Esophagus muscularis mucosa (tissue), 4 donors: Measurements from ENCODE around the gene MDM1. TPM values are rescaled to one million over a fixed set of nuclear protein-coding genes. Genes with fewer than 3 reads are reported as not detected.

Source experiments
- DNase-seq: peaks from one replicate; pipeline ENCODE4 v3.0.0-alpha.2; 2017; ENCODE audit errors: extremely low spot score
- H3K27ac ChIP-seq, 4 donors: fragments of 200-600 bp; sonication (generic); replicated peaks in 1 of 4; 1 replicate in 3 of 4; 2 replicates in 1 of 4; pipeline ENCODE4 v1.5.1; 2016 to 2019; ENCODE audit warnings: mild to moderate bottlenecking in 1 of 4
- H3K27me3 ChIP-seq, 4 donors: fragments of 200-600 bp; sonication (generic); one replicate each; pipeline versions ENCODE4 v1.5.1 to v1.6.0; 2016 to 2019
- H3K36me3 ChIP-seq, 4 donors: fragments of 200-600 bp; sonication (generic); one replicate each; pipeline ENCODE4 v1.5.1; 2016 to 2019
- H3K4me1 ChIP-seq, 4 donors: fragments of 200-600 bp; sonication (generic); one replicate each; pipeline ENCODE4 v1.5.1; 2016 to 2019
- H3K4me3 ChIP-seq, 4 donors: fragments of 200-600 bp; sonication (generic); 1 replicate in 2 of 4; 2 replicates in 2 of 4; pipeline ENCODE4 v1.5.1; 2016 to 2019; ENCODE audit warnings: mild to moderate bottlenecking in 4 of 4, moderate library complexity in 1 of 4
- H3K9me3 ChIP-seq, 4 donors: fragments of 200-600 bp; sonication (generic); 1 replicate in 3 of 4; 2 replicates in 1 of 4; pipeline ENCODE4 v1.5.1; 2016 to 2019
- EP300 ChIP-seq: sonication (generic); formaldehyde crosslinking; IDR thresholded peaks from one replicate; pipeline ENCODE4 v1.6.1; 2017; ENCODE audit warnings: antibody characterized with exemption
- POLR2A ChIP-seq: fragments of 450-650 bp; IDR thresholded peaks from one replicate; pipeline ENCODE4 v1.6.1; 2017; ENCODE audit warnings: antibody characterized with exemption, moderate library complexity, mild to moderate bottlenecking, low read depth
- POLR2AphosphoS5 ChIP-seq, 2 donors: sonication (generic); formaldehyde crosslinking; IDR thresholded peaks; one replicate each; pipeline ENCODE4 v1.6.1; 2017; ENCODE audit warnings: antibody characterized with exemption in 2 of 2
- WGBS: methylation state at CpG from one replicate; pipeline ENCODE4 v1.1.5; 2018; 5-methylcytosine and 5-hydroxymethylcytosine counted together
- intact Hi-C: fragments of 100-400 bp; cut with DNase I; formaldehyde crosslinking; loops from one replicate; pipeline ENCODE4 v1.15.1; 2023
- total RNA-seq, 4 donors: library from RNA; depleted of rRNA; stranded (reverse); fragments of >200 nt; gene quantifications; one replicate each; pipeline versions ENCODE4 v1.1.0 to v1.2.1, GENCODE V29; 2016
- TF ChIP-seq, protein P1 (sequence below), 3 experiments: fragments of 200-600 bp in 2 of 3; fragments of 450-650 bp in 1 of 3; sonication (generic) in 2 of 3; IDR thresholded peaks; one replicate each; pipeline ENCODE4 v1.5.1; 2017 to 2019; ENCODE audit warnings: antibody characterized with exemption in 3 of 3, mild to moderate bottlenecking in 2 of 3, moderate library complexity in 1 of 3

MDM1 gene
- total RNA-seq, 4 donors from 2014 or later = 11.3 to 33.2 (median 14.7) TPM

DNA sequence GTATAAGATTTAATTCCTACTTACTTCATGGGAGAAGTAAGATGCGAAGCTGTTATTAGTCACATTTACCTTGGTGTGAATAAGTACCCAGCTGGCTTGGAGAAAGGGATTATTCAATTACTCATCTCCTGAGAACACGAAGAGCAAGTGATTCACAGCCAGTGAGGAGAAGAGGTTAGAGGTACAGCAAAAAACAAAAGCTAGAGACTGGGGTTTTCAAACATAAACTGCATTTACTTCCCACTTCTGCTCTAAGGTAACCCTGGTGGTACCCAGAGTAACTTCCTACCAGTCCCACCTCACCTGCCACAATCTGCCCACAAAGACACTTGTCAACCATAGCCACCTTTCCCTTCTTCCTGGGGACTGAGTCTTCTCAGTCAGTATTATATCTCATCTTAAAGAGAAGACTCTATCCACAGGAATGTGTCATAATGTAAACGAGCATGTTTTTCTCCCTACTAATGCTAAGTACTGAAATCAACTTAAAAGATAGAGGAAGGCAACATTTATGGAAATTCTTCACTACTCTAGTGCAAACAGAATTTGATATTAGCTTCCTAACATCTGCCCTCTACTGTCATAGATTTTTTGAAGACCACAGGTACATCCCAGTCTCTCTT, 72.7 kb downstream of the MDM1 start:
- Histone ChIP-seq H3K9me3 (no peaks in the 10 kb centered on the region), H3K27me3 (no peaks in the 10 kb centered on the region), H3K27ac (no peak overlapping the region), H3K4me1 (no peaks in the 10 kb centered on the region), H3K36me3 (no peaks in the 10 kb centered on the region), H3K4me3 (no peak overlapping the region)
- DNase-seq = no peak
- 63% methylated on average over 3 of the region's 3 CpGs for WGBS
- TF ChIP-seq POLR2AphosphoS5 (IDR thresholded peaks at IDR 0.05) (no peak), EP300 (no peak), POLR2A (no peak)
- TF ChIP-seq, protein P1, sequence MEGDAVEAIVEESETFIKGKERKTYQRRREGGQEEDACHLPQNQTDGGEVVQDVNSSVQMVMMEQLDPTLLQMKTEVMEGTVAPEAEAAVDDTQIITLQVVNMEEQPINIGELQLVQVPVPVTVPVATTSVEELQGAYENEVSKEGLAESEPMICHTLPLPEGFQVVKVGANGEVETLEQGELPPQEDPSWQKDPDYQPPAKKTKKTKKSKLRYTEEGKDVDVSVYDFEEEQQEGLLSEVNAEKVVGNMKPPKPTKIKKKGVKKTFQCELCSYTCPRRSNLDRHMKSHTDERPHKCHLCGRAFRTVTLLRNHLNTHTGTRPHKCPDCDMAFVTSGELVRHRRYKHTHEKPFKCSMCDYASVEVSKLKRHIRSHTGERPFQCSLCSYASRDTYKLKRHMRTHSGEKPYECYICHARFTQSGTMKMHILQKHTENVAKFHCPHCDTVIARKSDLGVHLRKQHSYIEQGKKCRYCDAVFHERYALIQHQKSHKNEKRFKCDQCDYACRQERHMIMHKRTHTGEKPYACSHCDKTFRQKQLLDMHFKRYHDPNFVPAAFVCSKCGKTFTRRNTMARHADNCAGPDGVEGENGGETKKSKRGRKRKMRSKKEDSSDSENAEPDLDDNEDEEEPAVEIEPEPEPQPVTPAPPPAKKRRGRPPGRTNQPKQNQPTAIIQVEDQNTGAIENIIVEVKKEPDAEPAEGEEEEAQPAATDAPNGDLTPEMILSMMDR (IDR thresholded peaks at IDR 0.05) = no peak
- intact Hi-C loops = no loop called here

DNA sequence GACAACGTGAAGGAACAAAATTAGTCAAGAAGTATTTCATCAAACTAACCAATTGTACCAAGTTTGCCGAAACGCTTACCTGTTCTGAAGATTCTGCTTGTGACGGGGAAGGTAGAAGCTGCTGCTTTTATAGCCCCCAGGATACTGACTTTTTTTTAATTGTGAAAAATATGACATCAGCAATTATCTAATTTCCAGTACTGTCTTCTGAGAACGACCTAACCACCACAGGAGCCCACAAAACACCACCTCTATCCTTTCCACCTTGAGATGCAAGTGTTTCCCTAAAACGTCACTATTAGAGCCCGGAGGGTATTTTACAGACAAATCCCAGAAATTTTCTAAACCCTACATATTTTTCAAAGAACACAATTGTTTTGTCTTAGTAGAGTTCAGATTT, 78.7 kb downstream of the MDM1 start, which contains the start of gene IL22:
Gene IL22, minus strand, starts transcription at position 101 of the 400 bp plus-strand sequence. CDS start 156 bp downstream, outside the sequence.
- H3K27ac ChIP-seq = no peak within 1 kb of the TSS
- H3K4me3 ChIP-seq = no peak within 1 kb of the TSS
- H3K4me1 ChIP-seq = no peaks in the 10 kb centered on the region
- H3K9me3 ChIP-seq = no peaks in the 10 kb centered on the region
- no peak for DNase-seq
- H3K27me3 ChIP-seq = no peaks in the 10 kb centered on the region
- 86% methylated on average over 7 of the region's 7 CpGs for WGBS
- TF ChIP-seq, protein P1 (IDR thresholded peaks at IDR 0.05) = no peak
- TF ChIP-seq EP300 (no peak), POLR2A (no peak), POLR2AphosphoS5 (IDR thresholded peaks at IDR 0.05) (no peak)
- H3K36me3 ChIP-seq = no peaks in the 10 kb centered on the region
- intact Hi-C loops = no loop called here

DNA sequence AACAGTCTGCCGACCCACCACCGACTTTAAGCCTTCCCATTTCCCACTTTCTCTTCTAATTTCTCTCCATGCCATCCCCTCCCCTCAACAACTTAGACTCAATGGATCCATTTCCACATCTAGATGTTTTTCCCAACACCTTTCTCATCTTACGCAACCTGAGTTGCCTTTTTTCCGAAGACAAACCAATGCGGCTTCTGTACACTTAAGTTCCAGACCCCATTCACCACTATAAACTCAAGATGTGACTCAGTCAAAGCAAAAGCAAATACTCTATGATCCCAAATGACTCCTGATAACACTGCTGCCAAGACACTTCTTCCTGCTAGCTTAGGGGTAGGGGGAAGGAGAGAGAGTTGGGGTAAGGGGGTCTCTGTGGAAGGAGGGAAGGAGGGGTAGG, 80.1 kb downstream of the MDM1 start:
- H3K27ac ChIP-seq = no peak overlapping the region
- H3K36me3 ChIP-seq = no peaks in the 10 kb centered on the region
- no peak for DNase-seq
- 96% methylated on average over 5 of the region's 5 CpGs for WGBS
- H3K4me3 ChIP-seq = no peak overlapping the region
- no peaks in the 10 kb centered on the region for H3K4me1 ChIP-seq
- no peaks in the 10 kb centered on the region for H3K27me3 ChIP-seq
- intact Hi-C loops = no loop called here
- TF ChIP-seq EP300 (no peak), POLR2A (no peak), POLR2AphosphoS5 (IDR thresholded peaks at IDR 0.05) (no peak)
- TF ChIP-seq, protein P1 (IDR thresholded peaks at IDR 0.05) = no peak
- no peaks in the 10 kb centered on the region for H3K9me3 ChIP-seq

DNA sequence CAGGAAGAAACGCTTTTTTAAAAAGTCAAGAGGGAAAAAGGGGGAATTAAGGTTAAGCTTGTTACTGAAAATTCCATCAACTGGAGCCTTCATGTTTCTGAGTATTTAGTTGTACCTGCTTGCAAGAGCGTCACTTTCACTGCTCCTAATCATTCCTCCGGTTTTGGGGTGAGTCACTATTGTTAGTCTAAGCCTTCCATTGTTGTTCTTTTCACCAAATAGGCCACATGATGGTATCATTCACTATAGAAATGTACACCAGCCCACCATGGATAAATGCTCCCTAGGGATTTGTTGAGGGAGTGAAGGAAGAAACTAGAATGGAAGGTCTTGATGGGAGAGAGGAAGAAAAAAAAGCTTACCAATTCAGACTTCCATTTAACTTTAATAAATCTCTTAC, 81.7 kb downstream of the MDM1 start:
- Histone ChIP-seq H3K27me3 (no peaks in the 10 kb centered on the region), H3K9me3 (no peaks in the 10 kb centered on the region), H3K27ac (no peak overlapping the region), H3K36me3 (no peaks in the 10 kb centered on the region), H3K4me3 (no peak overlapping the region), H3K4me1 (peaks cover 3 to 15% (median 13%) of the 10 kb centered on the region in 4 donors)
- intact Hi-C loops = no loop called here
- WGBS = 70% methylated on average over 3 of the region's 3 CpGs
- no peak for DNase-seq
- TF ChIP-seq, protein P1 (IDR thresholded peaks at IDR 0.05) = no peak
- TF ChIP-seq POLR2AphosphoS5 (IDR thresholded peaks at IDR 0.05) (no peak), EP300 (no peak), POLR2A (no peak)

DNA sequence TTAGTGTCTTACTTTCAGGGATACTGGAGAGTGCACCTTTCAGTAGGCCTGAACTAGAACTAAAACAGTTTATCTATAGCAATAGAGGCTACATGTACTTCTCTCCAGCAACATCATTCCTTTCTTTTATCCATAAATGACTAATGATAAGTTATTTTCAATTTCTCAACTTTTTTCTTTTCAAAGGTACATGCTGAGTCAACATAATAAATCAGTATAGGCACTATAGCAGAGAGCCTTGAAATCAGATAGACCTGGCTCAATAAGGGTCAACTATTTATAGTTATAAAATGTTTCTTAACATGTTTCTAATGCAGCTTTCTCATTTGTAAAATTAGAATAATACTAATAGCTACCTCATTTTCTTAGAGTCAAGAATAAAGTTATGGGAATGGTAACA, 84.4 kb downstream of the MDM1 start:
- no peak for TF ChIP-seq POLR2A
- Histone ChIP-seq H3K9me3 (no peaks in the 10 kb centered on the region), H3K4me3 (no peak overlapping the region), H3K27ac (no peak overlapping the region), H3K27me3 (no peaks in the 10 kb centered on the region), H3K4me1 (peaks cover 6 to 25% (median 22%) of the 10 kb centered on the region in 4 donors), H3K36me3 (no peaks in the 10 kb centered on the region)
- no peak for DNase-seq
- intact Hi-C loops = no loop called here
